Activated CD8-positive, alpha-beta T cell treated with anti-CD3 and anti-CD28 coated beads for 36 hours (primary cell): ENCODE measurements around the gene PTGR3. TPM values are rescaled to one million over a fixed set of nuclear protein-coding genes. Genes with fewer than 3 reads are reported as not detected.

Source experiments
- ATAC-seq: fragments of 200-7000 bp; cut with Tn5 transposase; one replicate; pipeline ENCODE4 v1.10.0; 2021; ENCODE audit warnings: mild to moderate bottlenecking, moderate library complexity
- CTCF ChIA-PET: fragments of 350-600 bp; sonication (Branson Sonifier 250); formaldehyde crosslinking; loops from one replicate; lab custom pipeline; 2021; ENCODE audit warnings: antibody characterized with exemption; lab: Charles Lee
- POLR2A ChIA-PET: fragments of 350-600 bp; sonication (Branson Sonifier 250); formaldehyde crosslinking; loops from one replicate; lab custom pipeline; 2021; ENCODE audit warnings: antibody characterized with exemption; lab: Charles Lee
- DNase-seq: peaks from one replicate; pipeline ENCODE4 v3.0.0-alpha.2; 2020
- H3K27ac Mint-ChIP-seq: one replicate; pipeline ENCODE4 v1.8.0; 2021; ENCODE audit warnings: mild to moderate bottlenecking, mixed read lengths
- H3K27me3 Mint-ChIP-seq: one replicate; pipeline ENCODE4 v1.8.0; 2021; ENCODE audit warnings: mixed read lengths
- H3K36me3 Mint-ChIP-seq: one replicate; pipeline ENCODE4 v1.8.0; 2021; ENCODE audit warnings: low read depth, mixed read lengths
- H3K4me1 Mint-ChIP-seq: one replicate; pipeline ENCODE4 v1.8.0; 2021; ENCODE audit warnings: low read depth, mixed read lengths
- H3K4me3 Mint-ChIP-seq: one replicate; pipeline ENCODE4 v1.8.0; 2021; ENCODE audit warnings: mild to moderate bottlenecking, moderate library complexity, mixed read lengths
- H3K9me3 Mint-ChIP-seq: one replicate; pipeline ENCODE4 v1.8.0; 2021; ENCODE audit warnings: mixed read lengths
- CTCF ChIP-seq: fragments of 200-600 bp; IDR thresholded peaks from one replicate; pipeline ENCODE4 v1.8.0; 2022; ENCODE audit warnings: antibody characterized with exemption, mild to moderate bottlenecking
- intact Hi-C: fragments of 100-400 bp; cut with micrococcal nuclease; formaldehyde crosslinking; loops from one replicate; pipeline ENCODE4 v1.10.0; 2022
- total RNA-seq, 2 experiments: library from RNA; stranded (reverse); gene quantifications; one replicate each; pipeline ENCODE4 v1.2.3, GENCODE V29; 2021

PTGR3 gene
- total RNA-seq, 2 experiments from 2014 or later = 20.0 to 21.1 TPM

GRCh38 chr18:75204732-75205513 is 4.0 kb downstream of the PTGR3 start:
- H3K27ac Mint-ChIP-seq = no peak overlapping the region
- TF ChIP-seq CTCF = no peak
- peaks cover 31% of the 10 kb centered on the region for H3K4me1 Mint-ChIP-seq
- peaks cover 11% of the 10 kb centered on the region for H3K36me3 Mint-ChIP-seq
- ATAC-seq (no peak), DNase-seq (no peak)
- ChIA-PET POLR2A (no interaction called here), CTCF (interaction anchor here (1.4 kb wide), 1 partner anchor 581 kb away, joined by 3 read pairs; no protein-coding TSS in a partner anchor)
- peaks cover 17% of the 10 kb centered on the region for H3K27me3 Mint-ChIP-seq
- intact Hi-C loops = loop anchor here (5.0 kb wide), 1 partner anchor 708 kb away; the partner anchor contains the start of gene CNDP2
- peak overlapping the region; percentile 67 for H3K4me3 Mint-ChIP-seq
- H3K9me3 Mint-ChIP-seq = no peaks in the 10 kb centered on the region

GRCh38 chr18:75204269-75204731 is 4.6 kb downstream of the PTGR3 start:
- ATAC-seq (no peak), DNase-seq (no peak)
- Mint-ChIP-seq H3K4me1 (peaks cover 33% of the 10 kb centered on the region), H3K27me3 (peaks cover 17% of the 10 kb centered on the region), H3K36me3 (peaks cover 12% of the 10 kb centered on the region), H3K4me3 (no peak overlapping the region), H3K27ac (no peak overlapping the region), H3K9me3 (no peaks in the 10 kb centered on the region)
- no peak for TF ChIP-seq CTCF
- intact Hi-C loops = no loop called here
- CTCF ChIA-PET = interaction anchor here (1.4 kb wide), 1 partner anchor 581 kb away, joined by 3 read pairs; no protein-coding TSS in a partner anchor
- POLR2A ChIA-PET = no interaction called here

DNA sequence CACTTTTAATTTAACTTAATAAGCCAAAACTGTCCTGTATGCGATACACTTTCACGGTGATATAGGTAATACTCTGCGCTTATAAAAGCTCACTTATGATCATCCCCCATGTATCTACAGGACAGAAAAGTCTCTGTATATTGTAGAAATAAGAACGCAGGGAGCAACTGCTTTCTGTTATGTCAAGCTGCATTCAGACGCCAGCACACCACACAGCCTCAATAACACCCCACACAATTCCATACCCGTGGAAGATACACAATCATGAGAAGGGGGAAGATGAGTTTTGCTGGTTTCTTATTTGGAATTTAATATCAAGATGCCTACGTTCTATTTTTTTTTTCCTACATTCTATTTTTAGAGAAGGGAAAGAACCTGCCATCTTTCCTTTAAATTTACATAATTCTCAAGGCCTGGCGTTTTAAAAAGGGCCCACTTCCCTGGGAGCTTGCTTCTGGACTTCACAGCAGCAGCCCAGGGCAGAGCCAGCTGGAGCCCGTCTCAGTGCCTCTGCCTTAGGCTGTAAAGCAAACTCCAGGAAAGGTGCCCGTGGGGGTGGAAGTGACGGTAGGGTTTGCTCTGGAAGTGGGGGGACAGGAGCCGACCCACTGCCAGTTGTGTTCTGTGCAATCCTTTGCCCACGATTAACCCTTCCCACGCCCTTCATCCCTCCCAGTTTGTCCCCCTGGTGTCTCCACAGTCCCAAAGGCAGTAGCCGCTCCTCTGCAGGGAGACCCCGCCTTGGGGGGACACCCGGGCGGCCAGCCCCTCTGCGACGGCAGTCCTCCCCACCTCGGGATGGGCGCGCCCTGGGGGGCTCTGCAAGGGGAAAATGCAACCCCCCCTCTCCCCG is 5.3 kb downstream of the PTGR3 start:
- peaks cover 17% of the 10 kb centered on the region for H3K27me3 Mint-ChIP-seq
- CTCF ChIA-PET = no interaction called here
- peaks cover 35% of the 10 kb centered on the region for H3K4me1 Mint-ChIP-seq
- H3K9me3 Mint-ChIP-seq = no peaks in the 10 kb centered on the region
- intact Hi-C loops = no loop called here
- peaks cover 12% of the 10 kb centered on the region for H3K36me3 Mint-ChIP-seq
- POLR2A ChIA-PET = interaction anchor here (0.6 kb wide), 1 partner anchor 245 kb away, joined by 3 read pairs; no protein-coding TSS in a partner anchor
- no peak for TF ChIP-seq CTCF
- ATAC-seq (no peak), DNase-seq (no peak)
- no peak overlapping the region for H3K27ac Mint-ChIP-seq
- no peak overlapping the region for H3K4me3 Mint-ChIP-seq

- Mint-ChIP-seq H3K4me1 (peaks cover 39% of the 10 kb centered on the region), H3K36me3 (peaks cover 9% of the 10 kb centered on the region), H3K4me3 (no peak overlapping the region), H3K9me3 (no peaks in the 10 kb centered on the region), H3K27me3 (peaks cover 17% of the 10 kb centered on the region), H3K27ac (no peak overlapping the region)
- no peak for ATAC-seq
- no peak for TF ChIP-seq CTCF
- ChIA-PET POLR2A (interaction anchor here (0.6 kb wide), 1 partner anchor 244 kb away, joined by 3 read pairs; no protein-coding TSS in a partner anchor), CTCF (no interaction called here)
- no peak for DNase-seq
- intact Hi-C loops = no loop called here
Measured at GRCh38 chr18:75202696-75203365, 6.1 kb downstream of the PTGR3 start.
